GM19463 (cell line): ENCODE data around the gene TCF21.
"Not testable (repeated sequence)": the region's sequence is repeated elsewhere in the genome, so short reads cannot be mapped to it uniquely, and the experiment has no call there.

Experiments used
- ATAC-seq: cut with Tn5 transposase; IDR thresholded peaks from one replicate; pipeline ENCODE4 v1.9.1; 2021; ENCODE audit warnings: mild to moderate bottlenecking, moderate library complexity; ENCODE audit not compliant: unreplicated experiment

TCF21 gene

GRCh38 chr6:133888929-133889556 lies at the start of gene TCF21:
Gene TCF21, plus strand, starts transcription at chr6:133889113. Its CDS starts 285 bp downstream, at chr6:133889398.
- ATAC-seq = no peak

- no peak for ATAC-seq
These were observed 47.7 kb upstream of the TCF21 start for GRCh38 chr6:133841176-133841575.

GRCh38 chr6:133843098-133843497 lies 45.8 kb upstream of the TCF21 start:
- ATAC-seq = no peak

- no peak for ATAC-seq
These were observed 44.2 kb upstream of the TCF21 start for GRCh38 chr6:133844709-133845108.

- ATAC-seq = no peak
These were observed 34.9 kb upstream of the TCF21 start for GRCh38 chr6:133854041-133854363.

GRCh38 chr6:133854364-133855275 lies 34.3 kb upstream of the TCF21 start:
- no peak for ATAC-seq

- ATAC-seq = no peak
These were observed 33.5 kb upstream of the TCF21 start for GRCh38 chr6:133855276-133855990.

GRCh38 chr6:133855991-133856370 lies 32.9 kb upstream of the TCF21 start:
- ATAC-seq = no peak

GRCh38 chr6:133856911-133857310 lies 32.0 kb upstream of the TCF21 start:
- ATAC-seq = no peak

GRCh38 chr6:133857696-133858095 lies 31.2 kb upstream of the TCF21 start:
- no peak for ATAC-seq

- not testable (repeated sequence) for ATAC-seq
These were observed 27.6 kb upstream of the TCF21 start for GRCh38 chr6:133861337-133861736.

- ATAC-seq = no peak
These were observed 25.7 kb upstream of the TCF21 start for GRCh38 chr6:133863228-133863627.

- no peak for ATAC-seq
These were observed 23.2 kb upstream of the TCF21 start for GRCh38 chr6:133865680-133866079.

- no peak for ATAC-seq
These were observed 17.8 kb upstream of the TCF21 start for GRCh38 chr6:133871131-133871530.

GRCh38 chr6:133873538-133873937 lies 15.4 kb upstream of the TCF21 start:
- ATAC-seq = no peak

GRCh38 chr6:133877116-133877515 lies 11.8 kb upstream of the TCF21 start:
- ATAC-seq = no peak

- ATAC-seq = no peak
These were observed 8.9 kb upstream of the TCF21 start for GRCh38 chr6:133880006-133880405.

- no peak for ATAC-seq
These were observed 8.0 kb upstream of the TCF21 start for GRCh38 chr6:133880896-133881295.

GRCh38 chr6:133886104-133886775 lies 2.7 kb upstream of the TCF21 start:
- ATAC-seq = no peak

GRCh38 chr6:133887156-133887879 lies 1.6 kb upstream of the TCF21 start:
- no peak for ATAC-seq

- ATAC-seq = no peak
These were observed 1.1 kb upstream of the TCF21 start for GRCh38 chr6:133887880-133888230.
